ENCODE measurements around the gene BRPF3. TPM values are rescaled to one million over a fixed set of nuclear protein-coding genes. Genes with fewer than 3 reads are reported as not detected.

The BRPF3 gene
- total and polyA plus RNA-seq, 4 donors = 7.5 to 20.0 (median 13.7) TPM

GRCh38 chr6:36219081-36219480 lies 22.5 kb downstream of the BRPF3 start:
- Histone ChIP-seq H3K9me3 (ENCODE audit: control insufficient read depth in 4 of 4, low read length in 3 of 4) (no peaks in the 10 kb centered on the region), H3K9ac (ENCODE audit: low read depth in 1 of 2, low read length in 2 of 2) (no peak overlapping the region), H3K27ac (ENCODE audit: low read depth in 1 of 2, low read length in 2 of 2) (no peak overlapping the region), H3K4me3 (ENCODE audit: low read depth in 1 of 3, low read length in 3 of 3) (no peak overlapping the region), H3K27me3 (ENCODE audit: control insufficient read depth in 4 of 4, insufficient read depth in 4 of 4, low read length in 3 of 4) (no peaks in the 10 kb centered on the region), H3K36me3 (ENCODE audit: control insufficient read depth in 4 of 4, insufficient read depth in 3 of 4, low read depth in 1 of 4, low read length in 3 of 4) (peaks cover 8 to 74% (median 59%) of the 10 kb centered on the region in 4 donors), H3K4me1 (ENCODE audit: control insufficient read depth in 4 of 4, insufficient read depth in 4 of 4, low read length in 3 of 4) (no peaks in the 10 kb centered on the region)
- no peak for TF ChIP-seq RXRA (IDR thresholded peaks at IDR 0.05)
- no peak for TF ChIP-seq RAD21 (IDR thresholded peaks at IDR 0.05)
- TF ChIP-seq ATF3 (IDR thresholded peaks at IDR 0.05) = no peak
- TF ChIP-seq HNF4A (conservative IDR thresholded peaks at IDR 0.05) = no peak
- no peak for TF ChIP-seq YY1 (IDR thresholded peaks at IDR 0.05)
- no peak for DNase-seq (ENCODE audit: low spot score)
- WGBS = 71% methylated on average over 3 of the region's 3 CpGs

GRCh38 chr6:36220226-36220625 lies 23.7 kb downstream of the BRPF3 start:
- TF ChIP-seq REST (IDR thresholded peaks at IDR 0.05) (no peak), MAX (IDR thresholded peaks at IDR 0.05) (no peak), FOXA2 (IDR thresholded peaks at IDR 0.05) (no peak)
- no peaks in the 10 kb centered on the region for H3K9me3 ChIP-seq (ENCODE audit: control insufficient read depth in 4 of 4, low read length in 3 of 4)
- H3K4me3 ChIP-seq (ENCODE audit: low read depth in 1 of 3, low read length in 3 of 3) = no peak overlapping the region
- H3K9ac ChIP-seq (ENCODE audit: low read depth in 1 of 2, low read length in 2 of 2) = no peak overlapping the region
- DNase-seq (ENCODE audit: low spot score) = no peak
- peaks cover 6 to 71% (median 54%) of the 10 kb centered on the region in 4 donors for H3K36me3 ChIP-seq (ENCODE audit: control insufficient read depth in 4 of 4, insufficient read depth in 3 of 4, low read depth in 1 of 4, low read length in 3 of 4)
- 81% methylated on average over 4 of the region's 4 CpGs for WGBS
- H3K27me3 ChIP-seq (ENCODE audit: control insufficient read depth in 4 of 4, insufficient read depth in 4 of 4, low read length in 3 of 4) = no peaks in the 10 kb centered on the region
- no peak overlapping the region for H3K27ac ChIP-seq (ENCODE audit: low read depth in 1 of 2, low read length in 2 of 2)
- H3K4me1 ChIP-seq (ENCODE audit: control insufficient read depth in 4 of 4, insufficient read depth in 4 of 4, low read length in 3 of 4) = no peaks in the 10 kb centered on the region

GRCh38 chr6:36221674-36222073 lies 25.1 kb downstream of the BRPF3 start:
- no peaks in the 10 kb centered on the region for H3K4me1 ChIP-seq (ENCODE audit: control insufficient read depth in 4 of 4, insufficient read depth in 4 of 4, low read length in 3 of 4)
- no peak for TF ChIP-seq JUND (IDR thresholded peaks at IDR 0.05)
- no peak for TF ChIP-seq FOXA2 (IDR thresholded peaks at IDR 0.05)
- no peak for TF ChIP-seq ZBTB33 (IDR thresholded peaks at IDR 0.05)
- H3K9ac ChIP-seq (ENCODE audit: low read depth in 1 of 2, low read length in 2 of 2) = no peak overlapping the region
- H3K27ac ChIP-seq (ENCODE audit: low read depth in 1 of 2, low read length in 2 of 2) = no peak overlapping the region
- DNase-seq (ENCODE audit: low spot score) = no peak
- no peaks in the 10 kb centered on the region for H3K9me3 ChIP-seq (ENCODE audit: control insufficient read depth in 4 of 4, low read length in 3 of 4)
- H3K4me3 ChIP-seq (ENCODE audit: low read depth in 1 of 3, low read length in 3 of 3) = no peak overlapping the region
- H3K36me3 ChIP-seq (ENCODE audit: control insufficient read depth in 4 of 4, insufficient read depth in 3 of 4, low read depth in 1 of 4, low read length in 3 of 4) = peaks cover 9 to 64% (median 53%) of the 10 kb centered on the region in 4 donors
- H3K27me3 ChIP-seq (ENCODE audit: control insufficient read depth in 4 of 4, insufficient read depth in 4 of 4, low read length in 3 of 4) = no peaks in the 10 kb centered on the region
- WGBS = 63% methylated on average over 2 of the region's 2 CpGs
